Measurements from ENCODE around the gene OLFM2.

DNA sequence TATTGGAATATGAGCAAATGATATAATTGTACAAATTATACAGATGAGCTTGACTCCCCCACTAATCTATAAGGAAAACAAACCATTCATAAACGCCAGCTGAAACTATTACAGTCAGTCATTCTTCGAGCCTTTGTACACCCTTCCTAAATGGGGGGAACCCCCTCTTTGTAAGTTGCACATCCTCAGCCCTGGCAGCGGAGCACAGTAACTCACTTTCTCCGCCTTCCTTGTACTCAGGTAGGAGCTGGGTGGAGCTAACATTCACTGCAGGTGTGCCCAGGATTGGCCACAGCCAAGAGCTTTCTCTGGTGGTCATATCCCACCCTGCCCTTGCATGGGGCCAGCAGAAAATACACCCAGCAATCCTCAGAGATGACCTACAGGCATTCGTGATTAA is 72.6 kb downstream of the OLFM2 start:
- TF ChIP-seq POLR2A (IDR thresholded peaks at IDR 0.05): no peak
- TF ChIP-seq, protein P1, sequence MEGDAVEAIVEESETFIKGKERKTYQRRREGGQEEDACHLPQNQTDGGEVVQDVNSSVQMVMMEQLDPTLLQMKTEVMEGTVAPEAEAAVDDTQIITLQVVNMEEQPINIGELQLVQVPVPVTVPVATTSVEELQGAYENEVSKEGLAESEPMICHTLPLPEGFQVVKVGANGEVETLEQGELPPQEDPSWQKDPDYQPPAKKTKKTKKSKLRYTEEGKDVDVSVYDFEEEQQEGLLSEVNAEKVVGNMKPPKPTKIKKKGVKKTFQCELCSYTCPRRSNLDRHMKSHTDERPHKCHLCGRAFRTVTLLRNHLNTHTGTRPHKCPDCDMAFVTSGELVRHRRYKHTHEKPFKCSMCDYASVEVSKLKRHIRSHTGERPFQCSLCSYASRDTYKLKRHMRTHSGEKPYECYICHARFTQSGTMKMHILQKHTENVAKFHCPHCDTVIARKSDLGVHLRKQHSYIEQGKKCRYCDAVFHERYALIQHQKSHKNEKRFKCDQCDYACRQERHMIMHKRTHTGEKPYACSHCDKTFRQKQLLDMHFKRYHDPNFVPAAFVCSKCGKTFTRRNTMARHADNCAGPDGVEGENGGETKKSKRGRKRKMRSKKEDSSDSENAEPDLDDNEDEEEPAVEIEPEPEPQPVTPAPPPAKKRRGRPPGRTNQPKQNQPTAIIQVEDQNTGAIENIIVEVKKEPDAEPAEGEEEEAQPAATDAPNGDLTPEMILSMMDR (IDR thresholded peaks at IDR 0.05): no peak

Data from ovary (tissue), 3 donors.